ENCODE results near the gene PARN. TPM values are rescaled to one million over a fixed set of nuclear protein-coding genes. Genes with fewer than 3 reads are reported as not detected.
A peak's percentile ranks its signal among the peaks of the same experiment; 100 is the strongest.

PARN gene, protein sequence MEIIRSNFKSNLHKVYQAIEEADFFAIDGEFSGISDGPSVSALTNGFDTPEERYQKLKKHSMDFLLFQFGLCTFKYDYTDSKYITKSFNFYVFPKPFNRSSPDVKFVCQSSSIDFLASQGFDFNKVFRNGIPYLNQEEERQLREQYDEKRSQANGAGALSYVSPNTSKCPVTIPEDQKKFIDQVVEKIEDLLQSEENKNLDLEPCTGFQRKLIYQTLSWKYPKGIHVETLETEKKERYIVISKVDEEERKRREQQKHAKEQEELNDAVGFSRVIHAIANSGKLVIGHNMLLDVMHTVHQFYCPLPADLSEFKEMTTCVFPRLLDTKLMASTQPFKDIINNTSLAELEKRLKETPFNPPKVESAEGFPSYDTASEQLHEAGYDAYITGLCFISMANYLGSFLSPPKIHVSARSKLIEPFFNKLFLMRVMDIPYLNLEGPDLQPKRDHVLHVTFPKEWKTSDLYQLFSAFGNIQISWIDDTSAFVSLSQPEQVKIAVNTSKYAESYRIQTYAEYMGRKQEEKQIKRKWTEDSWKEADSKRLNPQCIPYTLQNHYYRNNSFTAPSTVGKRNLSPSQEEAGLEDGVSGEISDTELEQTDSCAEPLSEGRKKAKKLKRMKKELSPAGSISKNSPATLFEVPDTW
- polyA plus RNA-seq (2011; rRNA removed) = 58.6 and 86.7 TPM in 2 replicates
- polyA plus RNA-seq (2012; cell fraction: cytosol; rRNA removed) = 27.5 TPM in 2 replicates
- polyA plus RNA-seq (2012; cell fraction: nucleus; rRNA removed) = 13.7 and 28.5 TPM in 2 replicates
- 40.0 to 41.6 TPM (median 40.8 TPM) in 3 replicates for polyA plus RNA-seq (2017; fragmentation: RNase III; extraction: RNeasy Plus Mini Kit Qiagen cat#74134 plus additional on column Dnase treatment)
- polyA minus RNA-seq (2011; rRNA and poly(A)+ RNA removed) = 30.8 and 33.0 TPM in 2 replicates

DNA sequence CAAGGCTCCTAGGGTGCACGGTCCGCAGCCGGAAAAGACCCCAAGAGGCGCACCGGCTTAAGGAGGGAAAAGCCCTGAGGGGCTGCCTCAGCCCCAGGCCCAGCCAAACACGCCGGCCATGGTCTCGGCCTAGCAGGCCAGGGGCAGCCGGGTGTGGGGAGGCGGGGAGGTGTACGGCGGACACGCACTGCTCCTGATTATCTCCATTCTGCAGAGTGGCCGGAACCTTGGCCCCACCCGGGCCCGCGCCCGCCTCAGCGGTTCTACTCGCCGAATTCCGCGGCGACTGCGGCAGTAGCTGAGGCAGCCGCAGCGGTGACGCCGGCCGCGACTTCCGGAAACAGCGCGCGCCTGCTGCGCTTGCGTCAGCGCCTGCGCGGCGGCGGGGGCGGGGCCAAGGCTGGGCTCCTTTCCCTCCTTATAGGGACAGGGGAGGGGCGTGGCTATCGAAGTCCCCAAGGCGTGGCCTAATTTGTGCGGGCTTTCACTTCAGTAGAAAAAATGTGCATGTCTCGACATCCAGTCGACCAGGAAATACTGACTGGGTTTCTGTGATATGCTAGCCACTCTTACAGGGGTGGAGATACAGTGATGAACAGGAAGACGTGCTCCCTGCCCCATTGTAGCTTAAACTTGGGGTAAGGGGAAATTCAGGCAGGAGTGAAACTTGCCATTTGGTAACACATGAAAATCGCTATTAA is at the start of gene PARN:
Gene PARN, minus strand, starts transcription at position 342 of the 701 bp plus-strand sequence. Its CDS starts 135 bp downstream, at position 207.
- CTCF ChIA-PET = no interaction called here
- no peak for TF ChIP-seq BHLHE40 (IDR thresholded peaks at IDR 0.05; ENCODE audit: low read depth, low read length)
- TF ChIP-seq FOSL2 (IDR thresholded peaks at IDR 0.05) = no peak
- no peak; the same call in 1 of the 2 replicates for TF ChIP-seq FOSL2 (CRISPR knock-in tag; IDR thresholded peaks at IDR 0.05)
- peak; percentile 25 to 96; a peak in 4 of 5 replicates for TF ChIP-seq JUN (IDR thresholded peaks at IDR 0.05)
- TF ChIP-seq CBX8 (IDR thresholded peaks at IDR 0.05) = no peak
- peak; percentile 76 for TF ChIP-seq MAX (IDR thresholded peaks at IDR 0.05)
- TF ChIP-seq ZNF302 (CRISPR knock-in tag; IDR thresholded peaks at IDR 0.05) = no peak
- TF ChIP-seq E2F6 (IDR thresholded peaks at IDR 0.05; ENCODE audit: borderline replicate concordance, low read depth) = peak; percentile 65
- TF ChIP-seq EP300 (IDR thresholded peaks at IDR 0.05) = no peak
- TF ChIP-seq NFE2L2 (conservative IDR thresholded peaks at IDR 0.05; ENCODE audit: low read length) = no peak
- no peak for TF ChIP-seq CHD4 (IDR thresholded peaks at IDR 0.05; ENCODE audit: borderline replicate concordance)
- no peak for TF ChIP-seq TP53 (CRISPR knock-in tag; IDR thresholded peaks at IDR 0.05)
- TF ChIP-seq CEBPB (IDR thresholded peaks at IDR 0.05) = peak in 1 of 2 experiments; percentile 41; a peak in 1 of 4 replicates
- TF ChIP-seq FOXS1 (CRISPR knock-in tag; IDR thresholded peaks at IDR 0.05) = no peak
- TF ChIP-seq KDM5A (IDR thresholded peaks at IDR 0.05) = no peak
- TF ChIP-seq FOSB (CRISPR knock-in tag; IDR thresholded peaks at IDR 0.05) = no peak
- no peak; the same call in 1 of the 2 replicates for TF ChIP-seq HOXB5 (CRISPR knock-in tag; IDR thresholded peaks at IDR 0.05)
- TF ChIP-seq RAD21 (conservative IDR thresholded peaks at IDR 0.05 in 1 of 2, IDR thresholded peaks at IDR 0.05 in 1 of 2) = no peak
- no peak for TF ChIP-seq GATA3 (IDR thresholded peaks at IDR 0.05; ENCODE audit: borderline replicate concordance)
- no peak for TF ChIP-seq USF2 (IDR thresholded peaks at IDR 0.05)
- TF ChIP-seq EHMT2 (IDR thresholded peaks at IDR 0.05; ENCODE audit: low read depth) = no peak
- no peak for TF ChIP-seq RARB (CRISPR knock-in tag; IDR thresholded peaks at IDR 0.05)
- peak; percentile 91; the same call in 1 of the 2 replicates for TF ChIP-seq PHF8 (IDR thresholded peaks at IDR 0.05; ENCODE audit: borderline replicate concordance, low read depth)
- TF ChIP-seq HOXA7 (CRISPR knock-in tag; IDR thresholded peaks at IDR 0.05) = no peak
- TF ChIP-seq MYC (IDR thresholded peaks at IDR 0.05; ENCODE audit: borderline replicate concordance, low read length) = peak; percentile 66; the same call in 1 of the 2 replicates
- TF ChIP-seq NR3C1 (IDR thresholded peaks at IDR 0.05) = no peak
- TF ChIP-seq, protein P1, sequence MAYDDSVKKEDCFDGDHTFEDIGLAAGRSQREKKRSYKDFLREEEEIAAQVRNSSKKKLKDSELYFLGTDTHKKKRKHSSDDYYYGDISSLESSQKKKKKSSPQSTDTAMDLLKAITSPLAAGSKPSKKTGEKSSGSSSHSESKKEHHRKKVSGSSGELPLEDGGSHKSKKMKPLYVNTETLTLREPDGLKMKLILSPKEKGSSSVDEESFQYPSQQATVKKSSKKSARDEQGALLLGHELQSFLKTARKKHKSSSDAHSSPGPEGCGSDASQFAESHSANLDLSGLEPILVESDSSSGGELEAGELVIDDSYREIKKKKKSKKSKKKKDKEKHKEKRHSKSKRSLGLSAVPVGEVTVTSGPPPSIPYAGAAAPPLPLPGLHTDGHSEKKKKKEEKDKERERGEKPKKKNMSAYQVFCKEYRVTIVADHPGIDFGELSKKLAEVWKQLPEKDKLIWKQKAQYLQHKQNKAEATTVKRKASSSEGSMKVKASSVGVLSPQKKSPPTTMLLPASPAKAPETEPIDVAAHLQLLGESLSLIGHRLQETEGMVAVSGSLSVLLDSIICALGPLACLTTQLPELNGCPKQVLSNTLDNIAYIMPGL (CRISPR knock-in tag; IDR thresholded peaks at IDR 0.05; ENCODE audit: borderline replicate concordance) = peak; percentile 56; the same call in 1 of the 2 replicates
- TF ChIP-seq REST (IDR thresholded peaks at IDR 0.05) = no peak
- TF ChIP-seq BCL3 (IDR thresholded peaks at IDR 0.05) = peak; percentile 81; the same call in 2 of the 3 replicates

More for the DNA sequence above, at the start of gene PARN:
- peak within 1 kb of the TSS; percentile 90 to 97 for H3K27ac ChIP-seq
- peak within 1 kb of the TSS; percentile 86 for H3K4me2 ChIP-seq
- peak; percentile 97 to 99 for DNase-seq (ENCODE audit: low read depth in 1 of 2, low spot score in 1 of 2)
- WGBS (ENCODE audit: missing lambda C conversion rate) = 2% methylated on average over 15 of the region's 51 CpGs
- ATAC-seq = peak; percentile 70 to 72
- H3K4me3 ChIP-seq = peak within 1 kb of the TSS; percentile 79
- peaks cover 35% of the 10 kb centered on the region for H3K4me1 ChIP-seq
- POLR2A ChIA-PET = interaction anchor here (0.6 to 1.4 kb wide), 8 partner anchors 10 to 344 kb away, joined by 3 to 10 read pairs (median 4); no protein-coding TSS in a partner anchor
- H3K9me3 ChIP-seq = no peaks in the 10 kb centered on the region
- FAIRE-seq = no peak
